ENCODE data around the gene CLASRP.

CLASRP gene

GRCh38 chr19:45023048-45023447 lies 15.8 kb upstream of the CLASRP start:
- no peak for FAIRE-seq

- no peak for FAIRE-seq
Observed at GRCh38 chr19:45025264-45025663, 13.6 kb upstream of the CLASRP start.

GRCh38 chr19:45027371-45027770 lies 11.5 kb upstream of the CLASRP start:
- FAIRE-seq: no peak

- FAIRE-seq: no peak
Observed at GRCh38 chr19:45030825-45031224, 8.0 kb upstream of the CLASRP start.

GRCh38 chr19:45032421-45032820 lies 6.4 kb upstream of the CLASRP start:
- no peak for FAIRE-seq

GRCh38 chr19:45035755-45036154 lies 3.1 kb upstream of the CLASRP start:
- FAIRE-seq: no peak

GRCh38 chr19:45037393-45038169 lies 1.3 kb upstream of the CLASRP start:
- no peak for FAIRE-seq

- no peak for FAIRE-seq
Observed at GRCh38 chr19:45040059-45040771, 1.4 kb downstream of the CLASRP start.

GRCh38 chr19:45041125-45041524 lies 2.3 kb downstream of the CLASRP start:
- no peak for FAIRE-seq

GRCh38 chr19:45045671-45046353 lies 7.0 kb downstream of the CLASRP start:
- FAIRE-seq: no peak

GRCh38 chr19:45046355-45046754 lies 7.5 kb downstream of the CLASRP start:
- FAIRE-seq: no peak

GRCh38 chr19:45047188-45047797 lies 8.4 kb downstream of the CLASRP start:
- no peak for FAIRE-seq

- no peak for FAIRE-seq
Observed at GRCh38 chr19:45049073-45049736, 10.4 kb downstream of the CLASRP start.

- FAIRE-seq: no peak
Observed at GRCh38 chr19:45050036-45050435, 11.2 kb downstream of the CLASRP start.

- no peak for FAIRE-seq
Observed at GRCh38 chr19:45051929-45052579, 13.2 kb downstream of the CLASRP start.

GRCh38 chr19:45056831-45057230 lies 18.0 kb downstream of the CLASRP start:
- FAIRE-seq: no peak

- FAIRE-seq: no peak
Observed at GRCh38 chr19:45057444-45057843, 18.6 kb downstream of the CLASRP start.

GRCh38 chr19:45058622-45059159 lies 19.8 kb downstream of the CLASRP start:
- FAIRE-seq: no peak

- FAIRE-seq: no peak
Observed at GRCh38 chr19:45059258-45059965, 20.6 kb downstream of the CLASRP start.

- FAIRE-seq: no peak
Observed at GRCh38 chr19:45061965-45062364, 23.1 kb downstream of the CLASRP start.
